ENCODE results near the gene STAT3.

STAT3 gene

GRCh38 chr17:42431758-42432161, 43.5 kb upstream of the STAT3 start:
- ATAC-seq = no peak
- TF ChIP-seq ZFP3 (CRISPR knock-in tag; IDR thresholded peaks at IDR 0.05) (no peak), POU6F1 (CRISPR knock-in tag; IDR thresholded peaks at IDR 0.05; ENCODE audit: borderline replicate concordance, low read depth) (no peak), ZC3H10 (CRISPR knock-in tag; IDR thresholded peaks at IDR 0.05) (no peak), CSRNP3 (CRISPR knock-in tag; IDR thresholded peaks at IDR 0.05) (no peak), TCF4 (CRISPR knock-in tag; IDR thresholded peaks at IDR 0.05; ENCODE audit: borderline replicate concordance) (no peak), CREB5 (CRISPR knock-in tag; IDR thresholded peaks at IDR 0.05; ENCODE audit: low read depth) (no peak), GLIS3 (CRISPR knock-in tag; IDR thresholded peaks at IDR 0.05) (no peak), TOX (CRISPR knock-in tag; IDR thresholded peaks at IDR 0.05; ENCODE audit: borderline replicate concordance) (no peak), RARB (CRISPR knock-in tag; IDR thresholded peaks at IDR 0.05) (no peak), SNAI2 (CRISPR knock-in tag; IDR thresholded peaks at IDR 0.05) (no peak), BACH2 (CRISPR knock-in tag; IDR thresholded peaks at IDR 0.05; ENCODE audit: borderline replicate concordance) (no peak), OSR1 (CRISPR knock-in tag; IDR thresholded peaks at IDR 0.05) (no peak)

GRCh38 chr17:42429726-42430447, 41.6 kb upstream of the STAT3 start:
- TF ChIP-seq ZC3H10 (CRISPR knock-in tag; IDR thresholded peaks at IDR 0.05) (no peak), SNAI2 (CRISPR knock-in tag; IDR thresholded peaks at IDR 0.05) (no peak), CREB5 (CRISPR knock-in tag; IDR thresholded peaks at IDR 0.05; ENCODE audit: low read depth) (no peak), ISL1 (CRISPR knock-in tag; IDR thresholded peaks at IDR 0.05) (no peak), PATZ1 (CRISPR knock-in tag; IDR thresholded peaks at IDR 0.05; ENCODE audit: borderline replicate concordance) (no peak), ZFP30 (CRISPR knock-in tag; IDR thresholded peaks at IDR 0.05) (no peak), BACH2 (CRISPR knock-in tag; IDR thresholded peaks at IDR 0.05; ENCODE audit: borderline replicate concordance) (no peak), OSR1 (CRISPR knock-in tag; IDR thresholded peaks at IDR 0.05) (no peak), ZNF70 (CRISPR knock-in tag; IDR thresholded peaks at IDR 0.05) (no peak), POU6F1 (CRISPR knock-in tag; IDR thresholded peaks at IDR 0.05; ENCODE audit: borderline replicate concordance, low read depth) (no peak), TSHZ2 (CRISPR knock-in tag; IDR thresholded peaks at IDR 0.05) (no peak), CSRNP3 (CRISPR knock-in tag; IDR thresholded peaks at IDR 0.05) (no peak)
- ATAC-seq = no peak

Measured in SK-N-SH treated with all-trans-retinoic acid at 6 μM for 48 hours (cell line).